ENCODE data around the gene ADGRF3. TPM values are rescaled to one million over a fixed set of nuclear protein-coding genes. Genes with fewer than 3 reads are reported as not detected.

The ADGRF3 gene
- total and polyA plus RNA-seq, 9 donors = 0.06 to 0.33 (median 0.16) TPM; not detected in 5

GRCh38 chr2:26363958-26364357 lies 17.4 kb upstream of the ADGRF3 start:
- intact Hi-C loops (cut with DNase I) = no loop called here
- Histone ChIP-seq H3K27me3 (no peaks in the 10 kb centered on the region), H3K27ac (no peak overlapping the region), H3K36me3 (no peaks in the 10 kb centered on the region), H3K4me1 (ENCODE audit: insufficient read depth) (no peaks in the 10 kb centered on the region), H3K4me3 (no peak overlapping the region), H3K9me3 (no peaks in the 10 kb centered on the region)
- TF ChIP-seq POLR2A (IDR thresholded peaks at IDR 0.05) (no peak), EP300 (IDR thresholded peaks at IDR 0.05) (no peak)
- TF ChIP-seq, protein P1, sequence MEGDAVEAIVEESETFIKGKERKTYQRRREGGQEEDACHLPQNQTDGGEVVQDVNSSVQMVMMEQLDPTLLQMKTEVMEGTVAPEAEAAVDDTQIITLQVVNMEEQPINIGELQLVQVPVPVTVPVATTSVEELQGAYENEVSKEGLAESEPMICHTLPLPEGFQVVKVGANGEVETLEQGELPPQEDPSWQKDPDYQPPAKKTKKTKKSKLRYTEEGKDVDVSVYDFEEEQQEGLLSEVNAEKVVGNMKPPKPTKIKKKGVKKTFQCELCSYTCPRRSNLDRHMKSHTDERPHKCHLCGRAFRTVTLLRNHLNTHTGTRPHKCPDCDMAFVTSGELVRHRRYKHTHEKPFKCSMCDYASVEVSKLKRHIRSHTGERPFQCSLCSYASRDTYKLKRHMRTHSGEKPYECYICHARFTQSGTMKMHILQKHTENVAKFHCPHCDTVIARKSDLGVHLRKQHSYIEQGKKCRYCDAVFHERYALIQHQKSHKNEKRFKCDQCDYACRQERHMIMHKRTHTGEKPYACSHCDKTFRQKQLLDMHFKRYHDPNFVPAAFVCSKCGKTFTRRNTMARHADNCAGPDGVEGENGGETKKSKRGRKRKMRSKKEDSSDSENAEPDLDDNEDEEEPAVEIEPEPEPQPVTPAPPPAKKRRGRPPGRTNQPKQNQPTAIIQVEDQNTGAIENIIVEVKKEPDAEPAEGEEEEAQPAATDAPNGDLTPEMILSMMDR (IDR thresholded peaks at IDR 0.05) = no peak
- 85 to 92% (median 91%) methylated on average over 3 of the region's 3 CpGs for WGBS, 3 donors
- no peak for DNase-seq

DNA sequence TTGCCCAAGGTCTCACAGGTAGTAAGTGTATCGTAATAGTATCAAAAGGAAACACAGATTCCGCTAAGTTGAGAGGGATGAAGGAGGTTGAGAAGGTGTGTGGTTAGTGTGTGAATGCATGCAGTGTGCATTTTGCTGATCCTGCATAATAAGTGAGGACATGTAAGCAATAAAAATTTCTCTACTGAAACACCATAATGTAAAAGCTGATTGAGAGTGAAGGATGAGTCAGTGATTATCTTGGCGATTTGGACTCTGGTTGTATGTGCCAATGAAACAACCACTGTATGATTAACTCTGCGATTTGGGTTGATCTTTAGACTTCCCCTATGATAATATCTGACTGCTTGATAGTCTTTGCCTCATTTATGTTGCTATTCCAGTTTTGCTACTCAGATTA lies 16.7 kb upstream of the ADGRF3 start:
- no peak overlapping the region for H3K4me3 ChIP-seq
- intact Hi-C loops (cut with DNase I) = no loop called here
- TF ChIP-seq EP300 (IDR thresholded peaks at IDR 0.05) (no peak), POLR2A (IDR thresholded peaks at IDR 0.05) (no peak)
- TF ChIP-seq, protein P1 (IDR thresholded peaks at IDR 0.05) = no peak
- no peaks in the 10 kb centered on the region for H3K27me3 ChIP-seq
- no peak for DNase-seq
- H3K4me1 ChIP-seq (ENCODE audit: insufficient read depth) = no peaks in the 10 kb centered on the region
- H3K36me3 ChIP-seq = no peaks in the 10 kb centered on the region
- WGBS, 3 donors = 84 to 85% (median 85%) methylated on average over 4 of the region's 4 CpGs
- no peak overlapping the region for H3K27ac ChIP-seq
- no peaks in the 10 kb centered on the region for H3K9me3 ChIP-seq

DNA sequence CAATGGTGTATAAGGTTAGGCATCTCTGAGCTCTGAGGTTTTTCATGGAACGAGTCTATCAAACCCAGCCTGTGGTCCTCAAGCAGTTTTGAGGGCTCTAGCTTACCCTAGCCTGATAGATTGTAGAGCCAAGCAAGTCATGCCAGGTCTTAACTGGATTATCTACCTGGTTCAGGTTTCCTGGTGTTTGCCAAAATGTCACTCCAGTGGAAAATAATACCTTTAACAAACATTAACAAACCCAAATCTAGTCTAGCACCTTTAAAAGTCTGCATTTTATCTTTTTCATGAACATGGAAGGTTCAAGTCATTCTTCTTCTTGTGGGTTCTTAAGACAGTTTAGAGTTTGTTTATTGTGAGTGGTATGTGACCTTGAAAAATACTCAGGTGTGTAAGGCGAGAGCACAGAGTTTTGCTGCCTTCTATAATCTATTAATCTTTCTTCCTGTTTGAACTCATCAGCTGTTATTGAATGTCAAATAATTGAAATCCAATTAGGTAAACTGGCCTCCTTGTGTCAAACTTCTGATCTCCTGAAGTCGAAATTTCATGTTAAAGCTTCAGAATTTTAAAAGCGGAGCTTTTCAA lies 13.4 kb upstream of the ADGRF3 start:
- H3K9me3 ChIP-seq = no peaks in the 10 kb centered on the region
- no peaks in the 10 kb centered on the region for H3K36me3 ChIP-seq
- H3K27ac ChIP-seq = no peak overlapping the region
- H3K27me3 ChIP-seq = no peaks in the 10 kb centered on the region
- H3K4me3 ChIP-seq = no peak overlapping the region
- TF ChIP-seq, protein P1 (IDR thresholded peaks at IDR 0.05) = no peak
- TF ChIP-seq EP300 (IDR thresholded peaks at IDR 0.05) (no peak), POLR2A (IDR thresholded peaks at IDR 0.05) (no peak)
- intact Hi-C loops (cut with DNase I) = loop anchor here in 1 of 4 donors (10.0 kb wide), 1 partner anchor 215 kb away; no protein-coding TSS in a partner anchor
- DNase-seq = no peak
- H3K4me1 ChIP-seq (ENCODE audit: insufficient read depth) = no peaks in the 10 kb centered on the region
- WGBS, 3 donors = 90 to 91% (median 91%) methylated on average over 4 of the region's 4 CpGs

DNA sequence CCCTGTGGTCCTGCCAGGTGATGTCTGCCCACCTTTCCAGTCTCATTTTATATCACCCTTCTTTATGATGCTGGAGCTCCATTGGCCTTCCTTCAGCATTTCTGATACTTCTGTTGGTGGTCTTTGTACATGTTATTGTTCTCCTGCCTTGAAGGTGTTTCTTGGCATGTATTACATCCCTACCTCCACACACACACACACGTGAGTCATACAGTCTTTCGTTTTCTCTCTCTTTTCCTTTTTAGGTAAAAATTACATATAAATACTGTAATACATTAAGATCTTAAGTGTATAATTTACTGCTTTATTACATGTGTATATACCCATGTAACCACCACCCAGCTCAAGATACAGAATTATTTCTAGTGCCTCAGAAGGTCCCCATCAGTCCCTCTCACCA lies 10.2 kb upstream of the ADGRF3 start:
- intact Hi-C loops (cut with DNase I) = loop anchor here in 1 of 4 donors (10.0 kb wide), 1 partner anchor 218 kb away; no protein-coding TSS in a partner anchor
- DNase-seq = no peak
- no peak overlapping the region for H3K4me3 ChIP-seq
- H3K27me3 ChIP-seq = no peaks in the 10 kb centered on the region
- H3K36me3 ChIP-seq = no peaks in the 10 kb centered on the region
- TF ChIP-seq, protein P1 (IDR thresholded peaks at IDR 0.05) = no peak
- no peak for TF ChIP-seq POLR2A (IDR thresholded peaks at IDR 0.05)
- no peak for TF ChIP-seq EP300 (IDR thresholded peaks at IDR 0.05)
- WGBS, 3 donors = 82 to 86% (median 85%) methylated on average over 2 of the region's 2 CpGs
- no peaks in the 10 kb centered on the region for H3K9me3 ChIP-seq
- no peaks in the 10 kb centered on the region for H3K4me1 ChIP-seq (ENCODE audit: insufficient read depth)
- no peak overlapping the region for H3K27ac ChIP-seq

Data from ovary (tissue), 9 donors.